ENCODE measurements around the gene OR52A5. TPM values are rescaled to one million over a fixed set of nuclear protein-coding genes. Genes with fewer than 3 reads are reported as not detected.
"Not testable (repeated sequence)": the region's sequence is repeated elsewhere in the genome, so short reads cannot be mapped to it uniquely, and the experiment has no call there.

Gene OR52A5
- total and polyA plus RNA-seq, 10 donors: not detected

DNA sequence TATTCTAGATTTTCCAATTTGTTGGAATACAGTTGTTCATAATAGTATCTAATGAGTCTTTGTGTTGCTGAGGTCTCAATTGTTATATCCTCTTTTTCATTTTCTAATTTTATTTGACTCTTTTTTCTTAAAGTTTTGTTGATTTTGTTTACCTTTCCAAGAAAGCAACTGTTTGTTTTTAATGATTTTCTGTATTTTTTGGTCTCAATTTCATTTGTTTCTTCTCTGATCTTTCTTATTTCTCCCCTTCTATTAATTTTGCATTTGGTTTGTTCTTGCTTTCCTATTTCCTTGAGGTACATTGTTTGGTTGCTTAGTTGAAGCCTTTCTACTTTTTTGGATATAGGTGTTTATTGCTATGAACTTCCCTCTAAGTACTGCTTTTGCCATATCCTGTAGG, 21.6 kb upstream of the OR52A5 start:
- H3K9me3 ChIP-seq: no peaks in the 10 kb centered on the region

DNA sequence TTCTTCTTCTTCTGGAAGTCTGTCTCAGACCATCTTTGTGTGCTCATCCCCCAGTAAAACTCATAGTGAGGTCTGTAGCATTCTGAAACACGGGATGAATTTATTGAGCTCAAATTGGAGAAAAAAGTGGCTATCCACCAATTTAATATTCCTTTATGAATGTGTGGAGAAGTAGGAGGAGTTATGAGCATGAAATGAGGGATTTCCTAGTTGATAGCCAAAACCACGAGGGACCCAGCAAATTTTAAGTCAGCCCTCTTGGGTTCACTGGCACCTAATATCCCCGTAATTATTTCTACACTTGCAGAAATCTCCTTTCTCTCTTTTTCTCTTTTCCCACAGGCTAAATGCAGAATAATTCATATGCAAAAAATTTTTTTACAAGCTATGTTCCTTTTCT, 16.5 kb upstream of the OR52A5 start, which contains the start of gene OR52A1:
TSS of gene OR52A1 (minus strand) at position 101 of the 400 bp plus-strand sequence. CDS start 2,388 bp downstream, outside the sequence.
- no peak for TF ChIP-seq POLR2A (IDR thresholded peaks at IDR 0.05)
- TF ChIP-seq, protein P1, sequence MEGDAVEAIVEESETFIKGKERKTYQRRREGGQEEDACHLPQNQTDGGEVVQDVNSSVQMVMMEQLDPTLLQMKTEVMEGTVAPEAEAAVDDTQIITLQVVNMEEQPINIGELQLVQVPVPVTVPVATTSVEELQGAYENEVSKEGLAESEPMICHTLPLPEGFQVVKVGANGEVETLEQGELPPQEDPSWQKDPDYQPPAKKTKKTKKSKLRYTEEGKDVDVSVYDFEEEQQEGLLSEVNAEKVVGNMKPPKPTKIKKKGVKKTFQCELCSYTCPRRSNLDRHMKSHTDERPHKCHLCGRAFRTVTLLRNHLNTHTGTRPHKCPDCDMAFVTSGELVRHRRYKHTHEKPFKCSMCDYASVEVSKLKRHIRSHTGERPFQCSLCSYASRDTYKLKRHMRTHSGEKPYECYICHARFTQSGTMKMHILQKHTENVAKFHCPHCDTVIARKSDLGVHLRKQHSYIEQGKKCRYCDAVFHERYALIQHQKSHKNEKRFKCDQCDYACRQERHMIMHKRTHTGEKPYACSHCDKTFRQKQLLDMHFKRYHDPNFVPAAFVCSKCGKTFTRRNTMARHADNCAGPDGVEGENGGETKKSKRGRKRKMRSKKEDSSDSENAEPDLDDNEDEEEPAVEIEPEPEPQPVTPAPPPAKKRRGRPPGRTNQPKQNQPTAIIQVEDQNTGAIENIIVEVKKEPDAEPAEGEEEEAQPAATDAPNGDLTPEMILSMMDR (IDR thresholded peaks at IDR 0.05 in 8 of 11, conservative IDR thresholded peaks at IDR 0.05 in 3 of 11): no peak
- TF ChIP-seq POLR2AphosphoS5 (IDR thresholded peaks at IDR 0.05): no peak
- no peak for DNase-seq
- H3K27me3 ChIP-seq (replicated peaks in 1 of 7): no peaks in the 10 kb centered on the region
- 69 to 73% (median 71%) methylated on average over 3 of the region's 3 CpGs for WGBS, 5 donors
- H3K4me1 ChIP-seq: no peaks in the 10 kb centered on the region
- no peaks in the 10 kb centered on the region for H3K36me3 ChIP-seq
- H3K27ac ChIP-seq: no peak within 1 kb of the TSS
- no peaks in the 10 kb centered on the region for H3K9me3 ChIP-seq
- intact Hi-C loops (cut with DNase I; ENCODE audit: low total_unique reads): no loop called here
- no peak within 1 kb of the TSS for H3K4me3 ChIP-seq

More for the DNA sequence above, 21.6 kb upstream of the OR52A5 start:
- Histone ChIP-seq H3K4me1 (no peaks in the 10 kb centered on the region), H3K36me3 (no peaks in the 10 kb centered on the region), H3K27ac (no peak overlapping the region), H3K27me3 (replicated peaks in 1 of 7) (no peaks in the 10 kb centered on the region), H3K4me3 (no peak overlapping the region)
- no peak for DNase-seq
- TF ChIP-seq POLR2AphosphoS5 (IDR thresholded peaks at IDR 0.05) (no peak), POLR2A (IDR thresholded peaks at IDR 0.05) (no peak)
- TF ChIP-seq, protein P1 (IDR thresholded peaks at IDR 0.05 in 8 of 11, conservative IDR thresholded peaks at IDR 0.05 in 3 of 11): no peak
- intact Hi-C loops (cut with DNase I; ENCODE audit: low total_unique reads): no loop called here

DNA sequence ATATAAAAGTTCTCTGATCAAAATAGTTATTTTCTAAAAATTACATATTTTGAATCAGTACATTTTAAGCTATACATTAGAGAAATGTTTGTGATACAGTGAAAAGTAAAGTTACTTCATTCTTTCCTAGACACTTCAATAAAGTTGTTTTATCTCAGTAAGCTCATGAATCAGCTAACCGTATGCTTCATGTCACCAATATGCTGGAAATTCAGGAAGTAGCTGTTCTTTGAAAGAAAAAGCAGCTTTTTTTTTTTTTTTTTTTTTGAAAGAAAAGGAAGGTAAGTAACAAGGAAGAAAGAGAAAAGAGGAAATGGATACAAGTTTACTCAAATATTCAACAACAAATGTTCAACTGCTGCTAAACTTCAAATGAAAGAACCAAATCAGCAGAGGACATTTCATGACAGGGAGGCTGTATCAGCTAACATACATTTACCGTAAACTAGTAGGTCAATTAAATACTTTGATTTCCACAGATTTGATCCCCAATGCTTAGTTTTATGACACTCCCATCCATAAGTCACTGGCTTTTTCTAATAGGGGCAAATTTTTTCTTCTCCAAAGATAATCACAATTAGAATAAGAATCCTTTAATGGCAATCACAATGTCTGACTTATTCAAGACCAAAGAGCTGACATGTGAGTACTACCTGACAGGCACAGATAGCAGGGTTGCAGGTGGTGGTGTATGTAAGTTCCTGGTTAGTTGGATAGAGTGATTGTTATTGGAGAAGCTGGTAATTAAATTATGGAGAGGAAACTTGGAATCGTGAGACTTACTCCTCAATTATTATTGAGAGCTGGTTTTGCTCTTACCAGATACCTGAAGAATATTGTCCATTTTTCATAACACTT, 15.6 kb upstream of the OR52A5 start:
- 57 to 64% (median 61%) methylated on average over 3 of the region's 3 CpGs for WGBS, 5 donors
- no peak for DNase-seq
- H3K27me3 ChIP-seq (replicated peaks in 1 of 7): no peaks in the 10 kb centered on the region
- no peak overlapping the region for H3K4me3 ChIP-seq
- H3K9me3 ChIP-seq: no peaks in the 10 kb centered on the region
- intact Hi-C loops (cut with DNase I; ENCODE audit: low total_unique reads): no loop called here
- no peak overlapping the region for H3K27ac ChIP-seq
- H3K36me3 ChIP-seq: no peaks in the 10 kb centered on the region
- no peaks in the 10 kb centered on the region for H3K4me1 ChIP-seq
- no peak for TF ChIP-seq POLR2A (IDR thresholded peaks at IDR 0.05)
- TF ChIP-seq, protein P1 (IDR thresholded peaks at IDR 0.05 in 8 of 11, conservative IDR thresholded peaks at IDR 0.05 in 3 of 11): no peak
- no peak for TF ChIP-seq POLR2AphosphoS5 (IDR thresholded peaks at IDR 0.05)

DNA sequence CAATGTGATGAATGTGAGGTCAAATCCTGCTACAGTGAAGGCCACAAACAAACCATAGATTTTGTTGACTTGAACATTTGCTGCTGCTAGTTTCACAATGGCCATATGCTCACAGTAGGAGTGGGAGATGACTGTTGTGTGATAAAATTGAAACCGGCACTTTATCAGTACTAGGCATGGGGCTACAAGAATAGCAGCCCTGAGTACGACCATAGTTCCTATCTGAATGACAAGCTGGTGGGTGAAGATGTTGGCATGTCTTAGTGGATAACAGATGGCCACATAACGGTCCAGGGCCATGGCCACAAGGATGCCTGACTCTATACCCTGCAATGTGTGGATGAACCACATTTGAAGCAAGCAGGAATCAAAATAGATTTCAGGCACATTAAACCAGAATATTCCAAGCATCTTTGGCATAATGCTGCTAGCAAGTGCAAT, 13.6 kb upstream of the OR52A5 start:
- intact Hi-C loops (cut with DNase I; ENCODE audit: low total_unique reads): no loop called here
- DNase-seq: no peak
- 44 to 71% (median 56%) methylated on average over 3 of the region's 3 CpGs for WGBS, 5 donors
- Histone ChIP-seq H3K9me3 (no peaks in the 10 kb centered on the region), H3K36me3 (no peaks in the 10 kb centered on the region), H3K4me1 (no peaks in the 10 kb centered on the region), H3K4me3 (no peak overlapping the region), H3K27me3 (replicated peaks in 1 of 7) (no peaks in the 10 kb centered on the region), H3K27ac (no peak overlapping the region)
- TF ChIP-seq POLR2AphosphoS5 (IDR thresholded peaks at IDR 0.05) (no peak), POLR2A (IDR thresholded peaks at IDR 0.05) (no peak)
- TF ChIP-seq, protein P1 (IDR thresholded peaks at IDR 0.05 in 8 of 11, conservative IDR thresholded peaks at IDR 0.05 in 3 of 11): no peak

DNA sequence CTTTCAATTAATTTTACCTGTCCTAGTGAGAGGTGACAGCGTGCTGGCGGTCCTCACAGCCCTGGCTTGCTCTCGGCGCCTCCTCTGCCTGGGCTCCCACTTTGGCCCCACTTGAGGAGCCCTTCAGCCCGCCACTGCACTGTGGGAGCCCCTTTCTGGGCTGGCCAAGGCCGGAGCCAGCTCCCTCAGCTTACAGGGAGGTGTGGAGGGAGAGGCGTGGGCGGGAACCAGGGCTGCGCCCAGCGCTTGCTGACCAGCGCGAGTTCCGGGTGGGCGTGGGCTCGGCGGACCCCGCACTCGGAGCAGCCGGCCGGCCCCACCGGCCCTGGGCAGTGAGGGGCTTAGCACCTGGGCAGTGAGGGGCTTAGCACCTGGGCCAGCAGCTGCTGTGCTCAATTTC, 6.0 kb upstream of the OR52A5 start:
- 80 to 96% (median 92%) methylated on average over 10 to 21 of the region's 21 CpGs for WGBS, 5 donors
- H3K27me3 ChIP-seq (replicated peaks in 1 of 7); H3K4me1 ChIP-seq; intact Hi-C loops (cut with DNase I; ENCODE audit: low total_unique reads); H3K4me3 ChIP-seq; DNase-seq; H3K36me3 ChIP-seq; H3K9me3 ChIP-seq; H3K27ac ChIP-seq: not testable (repeated sequence)

Measured in spleen (tissue), 11 donors.